GM13977 (cell line): ENCODE measurements around the gene TEX54.
"Not testable (repeated sequence)": the region's sequence is repeated elsewhere in the genome, so short reads cannot be mapped to it uniquely, and the experiment has no call there.

Experiments used
- DNase-seq: peaks from one replicate; pipeline ENCODE4 v3.0.0; 2012; ENCODE audit warnings: low spot score
- CTCF ChIP-seq: IDR thresholded peaks from 2 replicates; pipeline ENCODE4 v1.5.1; 2012; ENCODE audit warnings: mild to moderate bottlenecking, control low read depth; ENCODE audit not compliant: insufficient read depth; ENCODE audit errors: extremely low read depth, missing control alignments
- in situ Hi-C: fragments of 300-500 bp; cut with MboI; formaldehyde crosslinking; loops from one replicate; pipeline ENCODE4 v1.12.0; 2022; ENCODE audit warnings: low sequenced_read_pairs, low pct_unique_long_range_greater_than_20kb, mixed read lengths, inconsistent platforms; ENCODE audit not compliant: unreplicated experiment

TEX54 gene

DNA sequence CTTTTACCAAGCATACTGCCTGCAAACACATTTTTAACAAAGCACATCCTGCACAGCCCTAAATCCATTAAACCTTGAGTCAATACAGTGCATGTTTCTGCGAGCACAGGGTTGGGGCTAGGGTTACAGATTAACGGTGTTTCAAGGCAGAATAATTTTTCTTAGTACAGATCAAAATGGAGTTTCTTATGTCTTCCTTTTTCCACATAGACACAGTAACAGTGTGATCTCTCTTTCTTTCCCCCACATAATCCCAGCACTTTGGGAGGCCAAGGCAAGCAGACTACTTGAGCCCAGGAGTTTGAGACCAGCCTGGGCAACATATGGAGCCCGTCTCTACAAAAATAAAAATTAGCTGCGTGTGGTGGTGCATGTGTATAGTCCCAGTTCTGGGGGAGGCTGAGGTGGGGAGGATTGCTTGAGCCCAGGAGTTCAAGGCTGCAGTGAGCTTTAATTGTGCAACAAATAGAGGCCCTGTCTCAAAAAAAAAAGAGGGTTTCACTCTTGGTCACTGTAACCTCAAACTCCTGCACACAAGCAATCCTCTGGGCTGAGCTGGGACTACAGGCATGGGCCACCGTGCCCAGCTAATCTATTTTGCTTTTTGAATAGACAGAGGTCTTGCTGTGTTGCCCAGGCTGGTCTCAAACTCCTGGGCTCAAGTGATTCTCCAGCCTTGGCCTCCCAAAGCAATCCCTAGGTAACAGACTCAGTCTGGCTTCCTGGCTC is 28.4 kb upstream of the TEX54 start:
- in situ Hi-C loops = loop anchor here (25.0 kb wide), 1 partner anchor 449 kb away; the partner anchor contains the start of gene SCGB1A1
- no peak for TF ChIP-seq CTCF
- DNase-seq = no peak

GRCh38 chr11:62859281-62859703 is 26.7 kb upstream of the TEX54 start:
- in situ Hi-C loops = loop anchor here (25.0 kb wide), 1 partner anchor 447 kb away; the partner anchor contains the start of gene SCGB1A1
- DNase-seq = not testable (repeated sequence)

GRCh38 chr11:62858201-62858600 is 25.6 kb upstream of the TEX54 start:
- no peak for TF ChIP-seq CTCF
- in situ Hi-C loops = loop anchor here (25.0 kb wide), 1 partner anchor 446 kb away; the partner anchor contains the start of gene SCGB1A1
- no peak for DNase-seq

GRCh38 chr11:62857541-62857982 is 24.9 kb upstream of the TEX54 start:
- TF ChIP-seq CTCF = no peak
- in situ Hi-C loops = loop anchor here (25.0 kb wide), 1 partner anchor 445 kb away; the partner anchor contains the start of gene SCGB1A1
- DNase-seq = no peak

DNA sequence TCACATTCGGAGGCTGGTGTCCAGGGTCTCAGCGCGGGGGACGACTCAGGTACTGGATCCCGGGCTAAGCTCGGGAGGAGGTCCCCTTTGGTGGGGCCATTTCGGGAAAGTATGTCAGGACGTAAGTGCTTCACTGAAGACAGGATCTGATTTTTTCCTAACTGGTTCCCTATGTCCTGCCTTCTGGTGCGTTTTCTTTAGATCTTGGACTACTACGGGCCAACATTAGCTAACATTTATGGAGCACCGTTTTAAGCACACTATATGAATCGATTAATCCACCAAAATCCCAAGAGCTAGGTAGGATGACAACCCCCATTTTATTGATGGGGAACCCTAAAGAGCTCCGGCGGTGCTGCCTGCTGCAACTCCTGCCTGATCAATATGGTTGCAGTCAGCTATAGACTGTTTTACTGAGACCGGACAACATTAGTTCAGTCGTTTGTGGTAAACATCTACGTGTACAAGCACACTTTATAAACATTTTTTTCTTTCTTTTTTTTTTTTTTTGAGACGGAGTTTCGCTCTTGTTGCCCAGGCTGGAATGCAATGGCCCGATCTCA is 23.8 kb upstream of the TEX54 start:
- DNase-seq = no peak

GRCh38 chr11:62855571-62856332 is 23.1 kb upstream of the TEX54 start:
- TF ChIP-seq CTCF = no peak
- in situ Hi-C loops = loop anchor here (25.0 kb wide), 1 partner anchor 443 kb away; the partner anchor contains the start of gene SCGB1A1
- DNase-seq = peak; percentile 90

More for the DNA sequence above, 23.8 kb upstream of the TEX54 start:
- in situ Hi-C loops = loop anchor here (25.0 kb wide), 1 partner anchor 444 kb away; the partner anchor contains the start of gene SCGB1A1
- no peak for TF ChIP-seq CTCF
